ENCODE measurements around the gene RNF207.

- TF ChIP-seq CTCF (IDR thresholded peaks at IDR 0.05) (no peak), POLR2A (IDR thresholded peaks at IDR 0.05) (no peak), POLR2AphosphoS5 (IDR thresholded peaks at IDR 0.05) (no peak)
Observed at GRCh38 chr1:6209661-6210580, 4.0 kb downstream of the RNF207 start.
